HEK293 (cell line): ENCODE measurements around the gene RBFOX2.

Source experiments
- CTCF ChIP-seq: fragments of 450-650 bp; formaldehyde crosslinking; IDR thresholded peaks from 2 replicates; pipeline ENCODE4 v1.5.1; 2016; ENCODE audit warnings: missing biosample characterization, missing genetic modification characterization
- ELK4 ChIP-seq: IDR thresholded peaks from 2 replicates; pipeline ENCODE4 v1.6.1; 2011; ENCODE audit warnings: mild to moderate bottlenecking, low read depth, low read length, borderline replicate concordance
- KLF10 ChIP-seq: fragments of 450-650 bp; IDR thresholded peaks from 2 replicates; pipeline ENCODE4 v1.5.1; 2018; ENCODE audit warnings: missing biosample characterization, mild to moderate bottlenecking, missing genetic modification characterization
- SP2 ChIP-seq: fragments of 450-650 bp; formaldehyde crosslinking; IDR thresholded peaks from 2 replicates; pipeline ENCODE4 v1.5.1; 2016; ENCODE audit warnings: missing biosample characterization, missing genetic modification characterization
- SP3 ChIP-seq: fragments of 450-650 bp; formaldehyde crosslinking; IDR thresholded peaks from 2 replicates; pipeline ENCODE4 v1.5.1; 2016; ENCODE audit warnings: missing biosample characterization, missing genetic modification characterization
- ZBTB7A ChIP-seq: fragments of 450-650 bp; formaldehyde crosslinking; IDR thresholded peaks from 2 replicates; pipeline ENCODE4 v1.5.1; 2016; ENCODE audit warnings: low read depth, missing biosample characterization, missing genetic modification characterization
- ZBTB8A ChIP-seq: fragments of 450-650 bp; formaldehyde crosslinking; IDR thresholded peaks from 2 replicates; pipeline ENCODE4 v1.5.1; 2016; ENCODE audit warnings: missing biosample characterization, missing genetic modification characterization
- ZNF274 ChIP-seq, 2 experiments: fragments of 200-500 bp in 1 of 2; fragments of 450-650 bp in 1 of 2; sonication (Bioruptor generic) in 1 of 2; formaldehyde crosslinking in 1 of 2; IDR thresholded peaks; 2 replicates each; pipeline versions ENCODE4 v1.5.1 to v1.6.1; 2014 to 2016; ENCODE audit warnings: borderline replicate concordance in 1 of 2, inconsistent platforms in 1 of 2, low read length in 1 of 2, missing biosample characterization in 1 of 2, missing genetic modification characterization in 1 of 2
- ZNF311 ChIP-seq: fragments of 450-650 bp; formaldehyde crosslinking; IDR thresholded peaks from 2 replicates; pipeline ENCODE4 v1.5.1; 2017; ENCODE audit warnings: missing biosample characterization, missing genetic modification characterization, borderline replicate concordance
- ZNF394 ChIP-seq: fragments of 450-650 bp; formaldehyde crosslinking; IDR thresholded peaks from 2 replicates; pipeline ENCODE4 v1.5.1; 2016; ENCODE audit warnings: missing biosample characterization, missing genetic modification characterization, mild to moderate bottlenecking, moderate library complexity, borderline replicate concordance
- ZNF692 ChIP-seq: fragments of 450-650 bp; formaldehyde crosslinking; IDR thresholded peaks from 2 replicates; pipeline ENCODE4 v1.5.1; 2016; ENCODE audit warnings: missing biosample characterization, missing genetic modification characterization

GRCh38 chr22:35914665-35915476, 113.8 kb downstream of the RBFOX2 start:
- TF ChIP-seq ZNF274 (IDR thresholded peaks at IDR 0.05; ENCODE audit: low read length): no peak
- no peak for TF ChIP-seq ZNF274 (tag by site-specific recombination; IDR thresholded peaks at IDR 0.05; ENCODE audit: borderline replicate concordance)
- peak; percentile 45 for TF ChIP-seq SP2 (tag by site-specific recombination)
- TF ChIP-seq ELK4: no peak
- TF ChIP-seq CTCF (tag by site-specific recombination): no peak
- no peak for TF ChIP-seq ZNF311
- TF ChIP-seq ZBTB7A (tag by site-specific recombination): no peak
- no peak for TF ChIP-seq ZNF394 (tag by site-specific recombination)
- TF ChIP-seq ZBTB8A (tag by site-specific recombination): peak; percentile 45; the same call in 1 of the 2 replicates
- TF ChIP-seq SP3 (tag by site-specific recombination): 0 out of 2 replicates have a peak, but pooled peaks have one; percentile 14
- peak; percentile 64 for TF ChIP-seq KLF10
- TF ChIP-seq ZNF692 (tag by site-specific recombination): peak; percentile 79
